Umbilical cord (tissue), 2 donors: ENCODE data around the gene THSD4. TPM values are rescaled to one million over a fixed set of nuclear protein-coding genes. Genes with fewer than 3 reads are reported as not detected.
A peak's percentile ranks its signal among the peaks of the same experiment; 100 is the strongest.
"Not testable (repeated sequence)": the region's sequence is repeated elsewhere in the genome, so short reads cannot be mapped to it uniquely, and the experiment has no call there.

Source experiments
- DNase-seq: peaks from one replicate; pipeline ENCODE4 v3.0.0-alpha.2; 2015; ENCODE audit warnings: low spot score
- total RNA-seq: library from RNA; depleted of rRNA; stranded (reverse); fragments of >200 nt; gene quantifications from one replicate; pipeline ENCODE4 v1.2.3, GENCODE V29; 2014; ENCODE audit warnings: low replicate concordance; ENCODE audit not compliant: insufficient read depth

The THSD4 gene
- total RNA-seq, 1 donor from 2014 or later = 9.1 TPM

DNA sequence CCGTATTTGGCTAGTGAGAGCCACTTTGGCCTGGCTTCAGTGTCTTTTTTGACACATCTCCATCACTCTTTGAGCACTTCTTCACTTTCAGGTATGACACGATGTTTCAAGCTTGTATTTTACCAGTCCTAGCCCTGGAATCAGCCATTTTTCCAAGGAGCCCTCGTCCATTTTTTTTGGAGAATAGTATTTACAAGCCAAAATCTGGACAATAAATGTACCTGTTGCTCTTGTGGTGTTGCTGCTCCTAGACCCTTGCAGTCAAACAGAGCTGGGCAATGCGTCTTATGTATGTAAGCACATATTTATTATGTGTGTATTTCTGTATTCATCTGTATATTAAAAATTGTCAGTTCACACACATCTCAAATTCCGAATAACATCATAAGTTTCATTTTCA, 231.2 kb downstream of the THSD4 start:
- DNase-seq = no peak

DNA sequence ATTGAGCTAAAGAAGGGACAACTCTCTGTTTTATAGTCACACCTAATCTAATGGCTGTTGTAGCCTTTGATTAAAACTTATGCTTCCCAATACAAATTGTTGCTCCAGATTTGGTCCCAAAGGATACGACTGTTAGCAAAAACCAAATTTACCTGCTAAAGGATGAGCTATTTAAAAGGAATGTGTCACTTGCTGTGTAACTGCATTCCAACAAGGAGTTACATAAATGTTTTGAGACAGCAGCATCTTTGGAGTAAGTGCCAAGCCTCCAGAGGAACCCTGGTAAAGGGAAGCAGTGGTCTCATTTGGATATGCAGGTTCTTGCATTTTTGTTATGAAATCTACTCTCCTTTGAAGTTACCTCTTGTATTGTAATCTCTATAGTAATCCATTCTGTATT, 233.3 kb downstream of the THSD4 start:
- DNase-seq = no peak

DNA sequence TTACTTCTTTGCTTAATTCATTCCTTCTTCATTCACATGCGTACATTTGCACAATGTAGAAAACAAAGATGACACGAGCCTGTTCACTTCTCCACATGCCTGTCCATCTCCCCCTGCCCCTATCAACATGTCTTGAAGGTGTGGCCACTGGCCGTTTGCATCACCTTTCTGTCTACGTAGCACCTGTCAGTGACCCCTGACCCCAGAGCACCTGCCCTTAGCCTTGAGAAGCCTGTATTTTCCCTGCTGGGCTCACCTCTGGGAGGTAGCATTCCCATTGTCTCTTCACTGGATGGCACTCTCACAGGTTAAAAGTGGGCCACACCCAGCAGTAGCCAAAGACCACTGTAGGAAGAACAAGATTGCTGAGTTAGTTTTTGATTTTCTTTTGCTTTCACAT, 234.1 kb downstream of the THSD4 start:
- DNase-seq = no peak

- DNase-seq = peak; percentile 83
Measured at GRCh38 chr15:71349736-71350526, 234.7 kb downstream of the THSD4 start.

GRCh38 chr15:71350622-71351378, 235.5 kb downstream of the THSD4 start:
- no peak for DNase-seq

DNA sequence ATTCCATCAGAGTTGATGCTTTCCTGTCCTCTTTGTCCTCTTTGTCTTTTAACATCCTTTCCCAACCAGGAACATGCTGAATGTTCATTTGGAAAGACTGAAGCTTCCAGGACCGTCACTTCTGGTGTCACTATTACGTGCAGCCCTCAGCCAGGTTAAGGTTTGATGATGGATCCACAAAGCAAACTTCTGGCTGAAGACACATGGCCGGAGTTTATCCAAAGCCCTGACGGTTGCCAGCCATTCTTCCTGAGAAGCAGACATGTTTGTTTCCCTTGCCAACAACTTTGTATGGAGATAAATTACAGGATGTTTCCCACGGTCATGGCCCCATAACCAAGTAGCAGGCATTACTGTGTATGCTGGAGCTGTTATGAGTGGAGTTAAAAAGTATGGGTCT, 236.9 kb downstream of the THSD4 start:
- DNase-seq = no peak

DNA sequence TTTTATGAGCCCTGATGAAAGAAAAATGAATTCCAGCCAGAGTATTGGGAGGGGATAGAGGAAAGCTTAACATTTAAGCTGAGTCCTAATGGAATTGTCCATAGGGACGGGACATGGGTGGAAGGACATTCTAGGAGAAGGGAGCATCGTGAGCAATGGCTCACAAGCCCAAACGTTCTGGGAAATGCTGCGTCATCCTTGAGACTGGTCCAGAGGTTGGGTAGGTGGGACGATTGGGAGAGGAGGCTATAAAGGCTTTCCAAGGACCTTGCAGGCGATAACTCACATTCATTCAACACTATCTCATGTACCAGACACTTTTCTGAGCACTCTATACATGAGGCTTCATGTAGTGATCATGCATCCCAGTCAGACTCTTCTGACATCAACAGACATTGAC, 237.5 kb downstream of the THSD4 start:
- DNase-seq = no peak

DNA sequence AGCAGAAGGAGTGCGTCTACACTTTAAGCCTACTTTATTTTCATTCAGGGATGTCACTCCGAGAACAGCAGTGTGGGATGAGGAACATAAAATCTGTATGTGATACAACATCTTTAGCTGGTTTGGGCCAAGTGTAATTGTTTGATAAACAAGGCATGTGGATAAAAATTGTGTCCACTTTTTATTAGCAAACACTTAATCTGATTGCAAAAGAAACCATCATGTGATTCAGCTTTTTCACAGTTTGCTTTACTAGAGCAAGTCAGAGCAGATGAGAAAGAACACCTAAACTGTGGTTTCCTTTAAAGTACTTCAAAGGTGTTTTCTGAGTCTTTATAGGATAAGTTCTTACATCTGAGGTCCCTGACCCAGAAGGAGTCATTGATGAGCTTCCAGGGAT, 237.9 kb downstream of the THSD4 start:
- DNase-seq = no peak

GRCh38 chr15:71355268-71355667, 240.0 kb downstream of the THSD4 start:
- peak; percentile 60 for DNase-seq

DNA sequence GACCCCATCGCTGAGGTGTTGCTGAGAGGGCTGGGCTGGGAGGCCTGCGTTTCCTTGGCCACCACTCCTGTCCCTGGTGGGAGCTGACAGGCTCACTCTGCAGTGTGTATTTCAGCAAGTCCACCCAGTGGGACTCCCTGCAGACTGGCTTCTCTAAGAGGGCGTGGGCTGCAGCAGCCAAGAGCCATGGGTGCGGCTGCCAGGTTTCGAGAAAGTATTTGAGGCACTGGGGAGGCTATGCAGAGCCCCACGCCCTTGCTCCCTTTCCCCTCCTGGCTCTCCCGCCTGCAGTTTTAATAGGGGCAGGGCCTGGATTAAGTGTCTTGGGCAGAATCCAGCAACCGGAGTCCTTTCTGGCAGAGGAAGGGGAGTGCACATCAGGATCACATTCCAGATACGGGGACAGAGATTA, 242.1 kb downstream of the THSD4 start:
- peak; percentile 91 for DNase-seq

GRCh38 chr15:71357967-71358366, 242.7 kb downstream of the THSD4 start:
- DNase-seq = peak; percentile 14

DNA sequence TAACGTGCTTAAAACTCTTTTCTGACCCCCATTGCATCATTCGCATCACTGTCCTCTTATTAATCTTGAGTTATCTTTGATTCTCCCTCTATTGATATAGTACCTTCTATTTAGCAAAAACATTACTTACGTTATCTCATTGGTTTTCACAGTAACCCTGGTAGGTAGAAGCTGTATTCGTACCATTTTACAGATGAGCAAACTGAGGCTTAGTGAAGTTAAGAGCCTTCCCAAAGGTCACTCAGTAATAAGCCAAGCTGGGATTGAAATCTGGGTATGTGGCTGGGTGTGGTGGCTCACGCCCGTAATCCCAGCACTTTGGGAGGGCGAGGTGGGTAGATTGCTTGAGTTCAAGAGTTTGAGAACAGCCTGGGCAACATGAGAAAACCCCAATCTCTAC, 244.0 kb downstream of the THSD4 start:
- no peak for DNase-seq

DNA sequence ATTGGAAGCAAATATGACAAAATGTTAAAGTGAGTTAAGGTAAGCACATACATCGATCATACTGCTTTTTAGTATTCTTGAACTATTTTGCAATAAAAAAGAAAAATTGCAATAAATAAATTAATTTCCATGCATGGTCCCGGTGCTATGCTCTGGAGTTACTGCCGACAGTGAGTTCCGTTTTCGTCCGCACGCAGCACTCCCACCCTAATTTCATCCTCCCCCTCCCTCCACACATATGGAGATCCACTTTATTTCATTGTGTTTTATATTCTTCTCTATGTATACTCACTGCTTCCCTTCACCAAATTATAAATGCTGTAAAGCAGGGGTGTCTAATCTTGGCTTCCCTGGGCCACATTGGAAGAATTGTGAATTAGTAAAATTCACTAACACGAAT, 247.3 kb downstream of the THSD4 start:
- DNase-seq = no peak

- DNase-seq = no peak
Measured at GRCh38 chr15:71362987-71363968, 248.0 kb downstream of the THSD4 start.

DNA sequence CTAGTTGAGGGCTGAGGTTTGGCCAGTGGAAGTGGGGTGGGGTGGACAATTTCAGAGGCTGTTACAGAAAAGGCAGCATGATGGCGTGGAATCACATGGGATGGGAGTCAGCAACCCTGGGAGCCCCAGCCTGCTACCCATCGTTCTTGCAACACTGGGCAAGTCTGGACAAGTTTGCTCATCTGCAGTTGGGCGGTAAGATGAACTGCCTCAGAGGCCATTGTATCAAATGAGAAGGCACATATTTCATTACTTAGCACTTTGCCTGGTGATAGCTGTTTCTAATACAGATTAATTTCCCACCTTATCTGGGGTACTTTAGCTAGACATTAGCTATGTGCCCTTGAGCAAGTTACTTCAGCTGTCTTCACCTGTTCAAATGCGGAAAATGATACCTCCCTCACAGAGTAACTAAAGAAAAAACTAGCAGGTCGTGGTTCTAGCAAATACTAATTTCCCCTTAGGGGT, 248.9 kb downstream of the THSD4 start:
- DNase-seq = peak; percentile 49

DNA sequence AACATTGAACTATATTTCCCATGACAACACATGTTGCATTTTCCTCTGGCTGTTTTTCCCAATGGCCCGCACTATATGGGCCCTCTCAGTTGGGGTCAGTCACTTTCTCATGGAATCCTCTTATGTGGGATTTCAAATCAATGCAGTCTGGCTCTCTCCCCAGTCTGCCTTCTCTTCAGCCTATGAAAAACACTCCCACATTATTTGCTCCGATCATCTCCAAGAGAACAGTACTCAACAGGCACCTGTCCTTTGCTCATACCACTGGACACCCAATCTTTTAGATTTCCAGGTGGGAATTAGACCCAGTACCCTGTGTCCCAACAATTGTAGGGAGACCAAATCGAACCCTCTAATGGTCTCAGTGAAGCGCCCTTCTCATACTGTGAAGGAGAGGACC, 251.3 kb downstream of the THSD4 start:
- no peak for DNase-seq

- DNase-seq = no peak
Measured at GRCh38 chr15:71366926-71367325, 251.7 kb downstream of the THSD4 start.

DNA sequence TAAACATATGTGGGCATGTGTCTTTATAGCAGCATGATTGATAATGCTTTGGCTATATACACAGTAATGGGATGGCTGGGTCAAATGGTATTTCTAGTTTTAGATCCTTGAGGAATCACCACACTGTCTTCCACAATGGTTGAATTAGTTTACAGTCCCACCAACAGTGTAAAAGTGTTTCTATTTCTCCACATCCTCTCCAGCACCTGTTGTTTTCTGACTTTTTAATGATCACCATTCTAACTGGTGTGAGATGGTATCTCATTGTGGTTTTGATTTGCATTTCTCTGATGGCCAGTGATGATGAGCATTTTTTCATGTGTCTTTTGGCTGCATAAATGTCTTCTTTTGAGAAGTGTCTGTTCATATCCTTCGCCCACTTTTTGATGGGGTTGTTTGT, 252.5 kb downstream of the THSD4 start:
- DNase-seq = not testable (repeated sequence)

- not testable (repeated sequence) for DNase-seq
Measured at GRCh38 chr15:71372769-71373168, 257.5 kb downstream of the THSD4 start.

- DNase-seq = no peak
Measured at GRCh38 chr15:71373917-71374316, 258.6 kb downstream of the THSD4 start.

- DNase-seq = peak; percentile 42
Measured at GRCh38 chr15:71374607-71375352, 259.5 kb downstream of the THSD4 start.
